Renal cortical epithelial cell (primary cell): ENCODE measurements around the gene DST. TPM values are rescaled to one million over a fixed set of nuclear protein-coding genes. Genes with fewer than 3 reads are reported as not detected.

Source experiments
- DNase-seq: peaks from one replicate; pipeline ENCODE4 v3.0.0-alpha.2; 2011; ENCODE audit warnings: low read depth
- total RNA-seq: library from RNA; depleted of rRNA; stranded (reverse); fragments of >200 nt; gene quantifications from 2 replicates; pipeline ENCODE4 v1.2.3, GENCODE V29; 2014

DST gene
- total RNA-seq, 1 donor from 2014 or later: 419 TPM

DNA sequence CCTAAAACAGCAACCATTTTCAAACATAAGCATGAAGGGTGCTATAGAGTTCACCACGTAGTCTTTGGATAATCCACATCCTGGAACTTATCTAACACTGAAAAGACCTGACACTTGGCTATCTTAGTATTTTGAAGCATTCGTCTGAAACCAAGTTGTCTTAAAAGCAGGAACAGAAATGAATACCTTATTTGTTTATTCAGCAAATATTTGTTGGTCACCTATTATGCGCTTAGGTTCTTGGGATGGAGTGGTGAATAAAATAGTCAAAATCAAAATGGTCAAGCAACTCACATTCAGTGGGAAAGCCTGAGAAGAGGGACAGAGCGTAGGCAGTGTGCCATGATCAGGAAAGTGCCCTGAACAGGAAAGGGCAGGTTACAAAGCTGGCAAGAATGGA lies 206.9 kb downstream of the DST start:
- peak; percentile 38 for DNase-seq

DNA sequence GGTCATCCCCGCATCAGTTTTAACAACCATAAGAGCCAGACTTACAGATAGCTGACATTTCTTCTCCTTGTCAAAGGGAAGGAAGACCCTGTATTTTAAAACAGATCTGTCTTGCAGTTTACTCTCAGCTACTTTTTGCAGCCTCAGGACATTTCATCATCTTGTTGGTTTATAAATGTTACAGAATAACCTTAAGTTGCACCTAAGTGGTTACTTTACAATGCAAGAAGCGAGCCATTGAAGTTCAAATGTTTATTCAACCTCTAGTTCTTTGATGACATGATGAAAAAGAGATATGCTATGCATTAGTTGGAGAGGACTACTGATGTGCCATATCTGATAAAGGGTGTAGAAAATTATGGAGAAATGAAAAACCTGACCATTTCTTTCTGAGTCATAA lies 207.4 kb downstream of the DST start:
- DNase-seq: peak; percentile 66

DNA sequence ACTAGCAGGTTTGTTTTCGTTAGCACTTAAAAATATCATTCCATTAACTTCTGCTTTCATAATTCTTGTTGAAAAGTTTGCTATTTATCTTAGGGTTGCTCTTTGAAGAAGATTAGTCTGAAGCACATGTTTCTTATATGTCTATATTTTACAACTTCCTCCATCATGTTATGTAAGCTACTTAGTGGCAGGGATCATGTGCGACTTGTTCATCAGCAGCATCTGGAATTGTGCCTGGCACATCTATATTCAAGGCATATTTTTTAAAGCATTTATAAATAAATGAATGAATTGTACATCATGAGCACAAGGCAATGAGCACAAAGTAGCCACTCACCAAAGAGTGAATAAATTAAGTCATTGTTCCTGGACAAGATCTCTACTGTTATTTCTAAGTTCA lies 208.1 kb downstream of the DST start:
- DNase-seq: no peak

DNA sequence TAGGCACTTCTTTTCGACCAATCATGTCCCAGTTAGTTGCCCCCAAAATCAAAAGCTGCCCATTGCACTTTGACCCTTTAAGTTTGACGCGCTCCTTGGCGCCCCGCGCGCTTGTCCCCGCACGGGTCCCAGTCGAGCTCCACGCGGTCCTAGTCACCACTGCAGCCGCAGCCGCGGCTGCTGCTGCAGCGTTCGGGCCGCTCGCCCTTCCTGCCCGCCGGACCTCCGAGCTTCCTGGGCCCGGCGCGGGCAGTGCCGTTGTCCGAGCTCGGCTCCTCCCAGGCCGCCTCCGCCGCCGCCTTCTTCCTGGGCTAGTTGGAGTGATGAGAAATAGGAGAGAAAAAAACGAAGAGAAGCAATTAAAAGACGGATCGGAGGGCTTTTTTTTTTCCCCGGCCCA lies 209.6 kb downstream of the DST start:
- no peak for DNase-seq

DNA sequence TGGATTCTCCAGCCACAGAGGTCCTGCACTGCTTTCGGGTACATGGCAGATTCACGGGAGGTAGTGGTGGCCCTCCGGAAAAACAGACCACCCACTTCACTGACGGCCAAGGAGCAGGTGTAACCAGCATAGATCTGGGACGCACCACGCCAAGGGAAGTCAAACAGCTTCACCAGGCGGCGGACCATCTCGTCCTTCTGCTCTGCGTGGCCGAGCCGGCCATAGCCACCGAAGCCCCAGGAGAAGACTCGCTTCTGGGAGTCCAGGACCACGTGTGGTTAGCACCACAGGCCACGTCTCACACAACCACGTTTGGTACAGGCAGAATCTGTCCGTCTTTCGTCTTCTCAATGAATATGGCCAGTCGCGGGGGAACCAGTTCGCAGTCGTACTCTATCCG lies 210.5 kb downstream of the DST start:
- DNase-seq: no peak

DNA sequence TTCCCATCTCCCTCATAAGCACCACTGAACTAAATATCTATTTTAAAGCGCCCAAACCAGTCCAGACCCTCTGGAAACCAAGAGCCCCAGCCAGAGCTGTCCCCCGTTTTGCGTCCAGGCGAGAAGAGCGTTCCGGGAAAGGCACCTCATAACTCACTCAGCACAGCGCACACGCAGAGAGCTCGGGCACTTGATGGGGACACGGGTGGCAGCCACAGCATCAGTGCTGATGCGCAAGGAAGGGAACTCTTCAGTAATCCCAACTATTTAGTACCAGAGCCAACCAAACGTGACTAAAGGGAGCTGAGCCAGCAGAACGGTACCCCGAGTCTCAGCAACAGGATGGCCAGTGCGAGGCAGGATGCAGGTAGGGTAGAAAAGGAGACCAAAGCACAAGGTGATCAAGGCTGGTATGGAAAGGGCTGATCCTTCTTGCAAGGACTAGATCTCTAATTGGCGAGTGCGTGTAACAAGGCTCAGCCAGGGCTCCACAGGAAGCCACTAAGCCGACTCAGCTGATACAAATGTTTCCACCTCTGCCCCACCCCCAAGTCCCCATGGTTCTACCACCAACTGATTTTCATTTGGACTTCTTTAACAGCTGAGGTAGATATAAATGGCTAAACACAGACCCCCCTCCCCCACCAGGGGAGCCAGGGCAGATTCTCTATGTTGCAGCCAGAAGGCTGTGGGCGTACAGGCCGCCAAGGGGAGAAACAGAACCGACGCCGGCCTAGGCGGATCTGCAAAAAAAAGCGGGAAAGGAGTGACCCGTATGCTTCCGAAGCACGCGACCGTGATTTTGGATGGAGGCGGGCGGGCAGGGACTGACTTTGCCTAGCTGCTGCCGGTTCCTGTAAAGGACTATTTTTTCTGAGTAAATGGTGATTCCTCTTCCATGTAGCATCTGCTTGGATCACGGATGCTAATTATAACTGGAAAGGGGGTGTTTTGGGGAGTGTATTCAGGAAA lies 211.8 kb downstream of the DST start:
- DNase-seq: no peak

DNA sequence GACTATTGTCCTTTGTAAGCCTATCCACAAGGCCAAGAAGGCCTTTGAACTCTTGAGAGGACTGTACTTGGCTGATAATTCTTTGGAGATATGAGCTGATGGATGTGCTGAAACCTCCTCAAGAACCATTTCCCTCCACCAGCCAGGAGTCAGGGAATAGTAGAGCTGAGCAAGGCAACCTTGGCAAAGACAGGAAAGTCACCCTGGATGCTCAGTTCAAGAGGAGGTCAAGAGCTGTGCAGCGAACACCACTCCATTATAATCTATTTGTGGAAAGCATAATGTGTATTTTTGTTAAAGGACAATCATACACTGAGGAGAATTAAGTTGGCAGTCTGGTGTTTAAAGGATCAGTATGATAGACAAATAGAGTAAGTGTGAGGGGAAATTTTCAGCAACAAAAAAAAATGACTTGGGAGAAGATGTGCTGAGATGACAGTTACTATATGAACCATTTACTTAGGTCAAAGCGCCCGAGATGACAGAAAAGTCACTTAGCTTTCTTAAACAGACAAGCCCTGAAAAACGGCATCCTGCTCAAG lies 218.1 kb downstream of the DST start:
- no peak for DNase-seq

DNA sequence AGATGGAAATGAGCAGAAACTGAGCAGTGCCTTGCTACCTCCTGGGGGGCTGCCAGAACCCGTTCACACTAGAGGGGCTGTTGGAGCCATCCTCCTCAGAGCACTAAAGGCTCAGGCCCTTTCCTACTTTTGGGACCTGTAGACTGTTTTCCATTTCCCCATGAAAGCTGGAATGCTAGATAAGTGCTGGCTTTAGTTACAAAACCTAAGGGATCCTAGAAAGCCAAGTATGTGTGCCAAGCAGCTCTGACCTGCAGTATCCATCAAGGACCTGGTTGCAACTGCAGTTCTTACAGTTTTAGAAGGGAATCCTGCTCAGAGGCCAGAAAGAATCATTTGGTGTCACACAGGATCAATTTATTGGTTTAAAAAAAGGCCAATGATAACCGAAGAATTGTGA lies 218.6 kb downstream of the DST start:
- no peak for DNase-seq

DNA sequence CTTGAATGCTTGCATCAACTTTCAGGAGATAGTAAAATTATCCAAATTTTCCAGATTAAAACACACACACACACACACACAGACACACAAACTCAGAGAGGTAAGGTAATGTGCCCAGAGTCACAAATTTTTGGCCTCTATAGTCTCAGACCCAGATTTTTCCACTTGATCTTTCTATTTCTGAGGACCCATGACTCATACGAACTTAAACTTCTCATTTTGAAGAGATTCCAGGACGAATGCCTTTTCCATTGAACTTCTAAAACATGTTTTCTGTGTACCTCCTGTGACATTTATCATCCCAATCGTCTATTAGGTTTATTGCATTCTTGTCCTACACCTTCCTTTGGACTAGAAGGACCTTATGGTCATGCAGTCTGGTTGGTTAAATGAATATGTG lies 222.4 kb downstream of the DST start:
- DNase-seq: no peak

DNA sequence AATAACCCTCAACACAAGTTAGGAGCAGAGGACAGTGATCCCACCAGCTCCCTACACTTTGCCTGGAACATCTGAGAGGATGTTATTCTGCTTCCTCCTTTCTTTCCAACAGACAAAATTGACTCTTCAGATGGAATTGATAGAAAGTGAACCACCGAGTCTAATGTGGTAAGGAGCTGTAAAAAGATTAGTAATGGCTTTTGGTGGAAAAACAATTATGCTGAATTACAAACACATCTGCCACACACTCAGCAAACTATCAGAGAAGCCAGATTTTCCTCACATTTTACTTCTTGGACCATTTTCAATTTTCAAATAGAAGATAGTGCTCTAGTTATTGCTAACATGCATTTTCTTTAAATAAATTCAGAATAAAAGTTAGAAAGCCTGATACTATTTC lies 223.5 kb downstream of the DST start:
- no peak for DNase-seq

DNA sequence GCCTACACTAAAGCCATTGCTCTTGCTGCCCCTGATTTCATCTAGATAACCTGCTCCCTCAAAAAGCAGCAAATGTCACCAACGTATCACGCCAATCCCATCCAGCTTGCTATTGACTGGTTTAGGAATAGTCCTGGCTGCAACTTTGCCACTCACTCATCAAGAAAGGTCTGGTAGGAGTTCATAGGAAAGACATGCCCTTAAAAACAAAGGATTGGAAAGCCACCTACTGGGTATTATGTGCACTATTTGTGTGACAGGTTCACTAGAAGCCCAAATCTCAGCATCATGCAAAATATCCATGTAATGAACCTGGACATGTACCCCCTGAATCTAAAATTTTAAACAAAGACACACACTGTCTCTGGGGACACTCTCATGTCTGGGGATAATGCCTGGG lies 224.9 kb downstream of the DST start:
- no peak for DNase-seq

DNA sequence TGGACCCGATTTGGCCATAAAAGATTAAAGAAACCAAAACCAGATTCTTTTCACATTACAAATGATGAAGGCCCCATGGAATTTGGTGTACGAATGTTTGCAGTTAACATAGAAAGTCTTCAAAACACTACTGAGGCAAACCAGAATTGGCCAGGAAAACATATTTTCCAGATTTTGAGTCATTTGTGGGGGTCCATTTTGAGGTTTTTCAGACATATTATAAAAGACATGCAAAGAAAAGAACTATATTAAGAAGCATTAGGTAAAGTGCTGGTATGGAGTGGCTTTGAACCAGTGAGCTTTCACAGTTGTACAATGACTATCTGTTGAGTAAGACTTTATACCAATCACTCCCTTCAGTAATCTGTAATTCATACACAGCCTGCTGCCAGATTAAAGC lies 226.4 kb downstream of the DST start:
- DNase-seq: no peak

DNA sequence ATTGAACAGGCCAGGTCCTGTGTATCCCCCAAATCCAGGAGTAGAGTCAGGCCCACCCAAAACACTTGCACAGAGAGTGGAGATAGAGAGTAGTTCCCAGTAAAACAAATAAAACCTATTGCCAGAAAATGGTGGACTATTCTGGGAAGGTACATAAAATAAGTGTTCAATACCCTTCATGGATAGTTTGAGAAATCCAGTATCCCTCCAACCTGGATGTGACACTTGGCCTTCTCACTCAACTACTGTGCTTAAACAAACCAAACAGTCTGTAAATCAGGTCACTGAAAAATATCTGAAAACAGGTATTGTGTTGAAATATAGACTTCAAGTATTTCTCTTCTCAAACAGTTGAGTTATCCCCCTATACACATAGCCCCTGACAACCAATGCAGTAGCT lies 233.7 kb downstream of the DST start:
- no peak for DNase-seq
